Sigmoid colon (tissue), 7 donors: ENCODE data around the gene TMEM35B. TPM values are rescaled to one million over a fixed set of nuclear protein-coding genes. Genes with fewer than 3 reads are reported as not detected.

Experiments used
- DNase-seq: peaks from one replicate; pipeline ENCODE4 v3.0.0-alpha.2; 2019
- H3K27ac ChIP-seq, 4 donors: fragments of 200-600 bp; sonication (generic); one replicate each; pipeline ENCODE4 v1.5.1; 2016 to 2019; ENCODE audit warnings: mild to moderate bottlenecking in 1 of 4
- H3K27me3 ChIP-seq, 3 donors: fragments of 200-600 bp; sonication (generic); one replicate each; pipeline ENCODE4 v1.5.1; 2019; ENCODE audit warnings: mild to moderate bottlenecking in 1 of 3
- H3K36me3 ChIP-seq, 4 donors: fragments of 200-600 bp; sonication (generic); one replicate each; pipeline ENCODE4 v1.5.1; 2016 to 2019
- H3K4me1 ChIP-seq, 4 donors: fragments of 200-600 bp; sonication (generic); one replicate each; pipeline ENCODE4 v1.5.1; 2017 to 2019
- H3K4me3 ChIP-seq, 4 donors: fragments of 200-600 bp; sonication (generic); one replicate each; pipeline ENCODE4 v1.5.1; 2017 to 2019; ENCODE audit warnings: mild to moderate bottlenecking in 2 of 4, moderate library complexity in 1 of 4
- H3K9me3 ChIP-seq, 4 donors: fragments of 200-600 bp in 3 of 4; sonication (generic) in 3 of 4; one replicate each; pipeline versions ENCODE4 v1.5.1 to v1.6.1; 2013 to 2019
- EP300 ChIP-seq, 4 donors: sonication (generic); formaldehyde crosslinking; IDR thresholded peaks; one replicate each; pipeline ENCODE4 v1.6.1; 2017; ENCODE audit warnings: antibody characterized with exemption in 4 of 4
- POLR2A ChIP-seq, 2 donors: fragments of 450-650 bp; IDR thresholded peaks; one replicate each; pipeline ENCODE4 v1.6.1; 2016; ENCODE audit warnings: antibody characterized with exemption in 2 of 2, mild to moderate bottlenecking in 2 of 2, moderate library complexity in 2 of 2
- POLR2AphosphoS5 ChIP-seq, 4 donors: sonication (generic); formaldehyde crosslinking; IDR thresholded peaks; one replicate each; pipeline ENCODE4 v1.6.1; 2017; ENCODE audit warnings: antibody characterized with exemption in 4 of 4
- WGBS, 2 donors: extraction: QIAGEN DNeasy Blood & Tissue Kit; methylation state at CpG; one replicate each; pipeline ENCODE4 v1.1.7; 2013; 5-methylcytosine and 5-hydroxymethylcytosine counted together
- intact Hi-C: fragments of 100-400 bp; cut with DNase I; formaldehyde crosslinking; loops from one replicate; pipeline ENCODE4 v1.15.1; 2023
- polyA plus RNA-seq, 3 donors: library from polyadenylated mRNA; stranded (reverse); fragments of 200-250 nt; gene quantifications; one replicate each; pipeline ENCODE4 v1.2.3, GENCODE V29; 2013
- total RNA-seq, 4 donors: library from RNA; depleted of rRNA; stranded (reverse); fragments of >200 nt; gene quantifications; one replicate each; pipeline ENCODE4 v1.1.0, GENCODE V29; 2016
- TF ChIP-seq, protein P1 (sequence below), 4 experiments: fragments of 450-650 bp in 3 of 4; fragments of 200-600 bp in 1 of 4; IDR thresholded peaks; one replicate each; pipeline ENCODE4 v1.5.1; 2016 to 2019; ENCODE audit warnings: antibody characterized with exemption in 4 of 4, mild to moderate bottlenecking in 3 of 4, moderate library complexity in 2 of 4
- donor health status: healthy with polysubstance abuse.
- donor health status: Bipolar disorder and iron deficiency.
- donor health status: healthy.

TMEM35B gene
- total RNA-seq (10 to 100 TPM; 18.6 to 53.8 (median 29.0) TPM), polyA plus RNA-seq (10 to 100 TPM in 1 of 3 donors, 1 to 10 TPM in 2; 7.6 to 38.8 (median 9.0) TPM)

GRCh38 chr1:34984793-34985608 lies at the start of gene TMEM35B:
Gene TMEM35B (minus strand): TSS chr1:34985347. CDS start chr1:34985305, 42 bp downstream.
- H3K36me3 ChIP-seq: peaks cover 0 to 33% (median 3%) of the 10 kb centered on the region in 4 donors
- intact Hi-C loops: loop anchor here (5.0 kb wide), 2 partner anchors 47 to 118 kb away; partner anchors contain the start of gene ZMYM6
- H3K27me3 ChIP-seq: no peaks in the 10 kb centered on the region
- WGBS, 2 donors: 0% methylated on average over 58 of the region's 58 CpGs
- peaks cover 0 to 28% (median 19%) of the 10 kb centered on the region in 4 donors for H3K4me1 ChIP-seq
- H3K9me3 ChIP-seq: no peaks in the 10 kb centered on the region
- TF ChIP-seq EP300 (IDR thresholded peaks at IDR 0.05): no peak
- TF ChIP-seq POLR2AphosphoS5 (IDR thresholded peaks at IDR 0.05): peak; percentile 78 to 90 (median 84)
- TF ChIP-seq POLR2A (IDR thresholded peaks at IDR 0.05): peak; percentile 44 to 49
- H3K4me3 ChIP-seq: peak within 1 kb of the TSS; percentile 65 to 90 (median 72)
- peak within 1 kb of the TSS; percentile 92 to 94 (median 92) for H3K27ac ChIP-seq
- peak; percentile 80 for DNase-seq

DNA sequence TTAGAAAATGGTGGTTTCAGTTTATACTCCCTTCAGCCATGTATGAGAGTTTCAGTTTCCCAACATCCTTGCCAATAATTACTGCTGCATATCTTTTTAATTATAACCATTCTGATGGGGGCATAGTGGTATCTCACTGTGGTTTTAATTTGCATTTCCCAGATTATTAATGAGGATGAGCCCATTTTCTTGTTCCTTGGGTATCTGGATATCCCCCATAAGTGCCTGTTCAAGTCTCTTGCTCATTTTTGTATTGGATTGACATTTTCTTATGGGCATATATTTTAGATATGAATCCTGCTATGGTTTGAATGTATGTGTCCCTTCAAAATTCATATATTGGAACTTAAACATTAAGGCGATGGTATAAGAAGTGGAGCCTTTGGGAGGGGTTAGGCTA lies 48.2 kb upstream of the TMEM35B start:
- Histone ChIP-seq H3K9me3 (peaks cover 0 to 4% (median 0%) of the 10 kb centered on the region in 4 donors), H3K27me3 (no peaks in the 10 kb centered on the region), H3K36me3 (no peaks in the 10 kb centered on the region), H3K27ac (no peak overlapping the region), H3K4me1 (peaks cover 0 to 23% (median 18%) of the 10 kb centered on the region in 4 donors), H3K4me3 (no peak overlapping the region)
- intact Hi-C loops: loop anchor here (5.0 kb wide), 2 partner anchors 46 to 159 kb away; partner anchors contain the start of genes SFPQ and TMEM35B
- WGBS, 2 donors: 89 to 98% methylated on average over 1 of the region's 1 CpG
- DNase-seq: no peak
- TF ChIP-seq EP300 (IDR thresholded peaks at IDR 0.05) (no peak), POLR2AphosphoS5 (IDR thresholded peaks at IDR 0.05) (no peak), POLR2A (IDR thresholded peaks at IDR 0.05) (no peak)
- TF ChIP-seq, protein P1, sequence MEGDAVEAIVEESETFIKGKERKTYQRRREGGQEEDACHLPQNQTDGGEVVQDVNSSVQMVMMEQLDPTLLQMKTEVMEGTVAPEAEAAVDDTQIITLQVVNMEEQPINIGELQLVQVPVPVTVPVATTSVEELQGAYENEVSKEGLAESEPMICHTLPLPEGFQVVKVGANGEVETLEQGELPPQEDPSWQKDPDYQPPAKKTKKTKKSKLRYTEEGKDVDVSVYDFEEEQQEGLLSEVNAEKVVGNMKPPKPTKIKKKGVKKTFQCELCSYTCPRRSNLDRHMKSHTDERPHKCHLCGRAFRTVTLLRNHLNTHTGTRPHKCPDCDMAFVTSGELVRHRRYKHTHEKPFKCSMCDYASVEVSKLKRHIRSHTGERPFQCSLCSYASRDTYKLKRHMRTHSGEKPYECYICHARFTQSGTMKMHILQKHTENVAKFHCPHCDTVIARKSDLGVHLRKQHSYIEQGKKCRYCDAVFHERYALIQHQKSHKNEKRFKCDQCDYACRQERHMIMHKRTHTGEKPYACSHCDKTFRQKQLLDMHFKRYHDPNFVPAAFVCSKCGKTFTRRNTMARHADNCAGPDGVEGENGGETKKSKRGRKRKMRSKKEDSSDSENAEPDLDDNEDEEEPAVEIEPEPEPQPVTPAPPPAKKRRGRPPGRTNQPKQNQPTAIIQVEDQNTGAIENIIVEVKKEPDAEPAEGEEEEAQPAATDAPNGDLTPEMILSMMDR (IDR thresholded peaks at IDR 0.05): no peak

- peaks cover 0 to 2% (median 0%) of the 10 kb centered on the region in 4 donors for H3K36me3 ChIP-seq
- peaks cover 0 to 4% (median 0%) of the 10 kb centered on the region in 4 donors for H3K9me3 ChIP-seq
- H3K27me3 ChIP-seq: no peaks in the 10 kb centered on the region
- peak overlapping the region; percentile 90 to 93 (median 92) for H3K27ac ChIP-seq
- TF ChIP-seq POLR2AphosphoS5 (IDR thresholded peaks at IDR 0.05): no peak
- TF ChIP-seq, protein P1 (IDR thresholded peaks at IDR 0.05): no peak
- 90 to 96% methylated on average over 1 of the region's 1 CpG for WGBS, 2 donors
- no peak for DNase-seq
- peaks cover 0 to 23% (median 18%) of the 10 kb centered on the region in 4 donors for H3K4me1 ChIP-seq
- peak overlapping the region; percentile 61 to 76 (median 70) for H3K4me3 ChIP-seq
- intact Hi-C loops: loop anchor here (5.0 kb wide), 2 partner anchors 45 to 160 kb away; partner anchors contain the start of genes SFPQ and TMEM35B
These were observed 47.2 kb upstream of the TMEM35B start for GRCh38 chr1:35032384-35032739.

- Histone ChIP-seq H3K36me3 (peaks cover 0 to 9% (median 2%) of the 10 kb centered on the region in 4 donors), H3K27me3 (no peaks in the 10 kb centered on the region), H3K27ac (peak overlapping the region; percentile 90 to 93 (median 92)), H3K4me3 (peak overlapping the region; percentile 61 to 76 (median 70)), H3K4me1 (peaks cover 0 to 23% (median 18%) of the 10 kb centered on the region in 4 donors), H3K9me3 (peaks cover 0 to 4% (median 0%) of the 10 kb centered on the region in 4 donors)
- TF ChIP-seq, protein P1 (IDR thresholded peaks at IDR 0.05): no peak
- no peak for TF ChIP-seq POLR2AphosphoS5 (IDR thresholded peaks at IDR 0.05)
- TF ChIP-seq EP300 (IDR thresholded peaks at IDR 0.05): no peak
- no peak for TF ChIP-seq POLR2A (IDR thresholded peaks at IDR 0.05)
- intact Hi-C loops: loop anchor here (1.0 to 5.0 kb wide), 3 partner anchors 44 to 161 kb away; partner anchors contain the start of genes SFPQ, TMEM35B and ZMYM1
- 3% methylated on average over 17 of the region's 17 CpGs for WGBS, 2 donors
- DNase-seq: no peak
These were observed 45.8 kb upstream of the TMEM35B start for GRCh38 chr1:35030756-35031446.
